GM23248 (cell line): ENCODE measurements around the gene POLE2.

Experiments
- EZH2 ChIP-seq: fragments of 200-600 bp; sonication (generic); IDR thresholded peaks from 2 replicates; pipeline ENCODE4 v1.6.1; 2018; ENCODE audit warnings: antibody characterized with exemption, mild to moderate bottlenecking; ENCODE audit not compliant: insufficient read depth, poor library complexity, severe bottlenecking
- EZH2phosphoT487 ChIP-seq: fragments of 200-600 bp; sonication (generic); IDR thresholded peaks from 2 replicates; pipeline ENCODE4 v1.6.1; 2018; ENCODE audit warnings: antibody characterized with exemption, moderate library complexity, mild to moderate bottlenecking, low read depth; ENCODE audit not compliant: insufficient read depth

GRCh38 chr14:49642163-49642562 lies 45.9 kb downstream of the POLE2 start:
- TF ChIP-seq EZH2phosphoT487 (no peak), EZH2 (no peak)
